MCF 10A (cell line): Measurements from ENCODE around the gene GHRH. TPM values are rescaled to one million over a fixed set of nuclear protein-coding genes. Genes with fewer than 3 reads are reported as not detected.

Source experiments
- BruUV-seq: library from RNA; stranded (reverse); fragments of 400-500 nt; replicated peaks from 2 replicates; lab custom pipeline; 2021; lab: Mats Ljungman, UMichigan
- CTCF ChIA-PET: fragments of 300-600 bp; sonication (Branson Sonifier 250); formaldehyde crosslinking; extraction: SDS; loops from one replicate; lab custom pipeline; 2021; ENCODE audit warnings: antibody characterized with exemption, inconsistent platforms; lab: Yijun Ruan, JAX
- POLR2A ChIA-PET: fragments of 300-600, 350-650 bp; sonication (Branson Sonifier 250); formaldehyde crosslinking; extraction: SDS; loops from one replicate; lab custom pipeline; 2020; ENCODE audit warnings: antibody characterized with exemption, inconsistent platforms; lab: Yijun Ruan, JAX
- DNase-seq: peaks from one replicate; pipeline ENCODE4 v3.0.0-alpha.2; 2018; ENCODE audit not compliant: unreplicated experiment
- H3K27ac Mint-ChIP-seq: one replicate; pipeline ENCODE4 v1.8.0; 2022; ENCODE audit warnings: mild to moderate bottlenecking, low read depth, mixed read lengths; ENCODE audit not compliant: unreplicated experiment
- H3K27me3 Mint-ChIP-seq: one replicate; pipeline ENCODE4 v1.8.0; 2022; ENCODE audit warnings: mixed read lengths; ENCODE audit not compliant: insufficient read depth, unreplicated experiment
- H3K36me3 Mint-ChIP-seq: one replicate; pipeline ENCODE4 v1.8.0; 2022; ENCODE audit warnings: mild to moderate bottlenecking, moderate library complexity, mixed read lengths; ENCODE audit not compliant: insufficient read depth, unreplicated experiment
- H3K4me1 Mint-ChIP-seq: one replicate; pipeline ENCODE4 v1.8.0; 2022; ENCODE audit warnings: mixed read lengths; ENCODE audit not compliant: insufficient read depth, unreplicated experiment
- H3K4me3 Mint-ChIP-seq: one replicate; pipeline ENCODE4 v1.8.0; 2022; ENCODE audit warnings: mild to moderate bottlenecking, moderate library complexity, mixed read lengths; ENCODE audit not compliant: unreplicated experiment
- H3K9me3 Mint-ChIP-seq: one replicate; pipeline ENCODE4 v1.8.0; 2022; ENCODE audit warnings: mixed read lengths; ENCODE audit not compliant: unreplicated experiment
- intact Hi-C: fragments of 100-400 bp; cut with micrococcal nuclease; formaldehyde crosslinking; loops from 2 replicates; pipeline ENCODE4 v1.14.1; 2022
- total RNA-seq: library from RNA; stranded (reverse); gene quantifications from 2 replicates; pipeline ENCODE4 v1.2.3, GENCODE V29; 2022
- TF ChIP-seq, protein P1 (sequence below): fragments of 200-600 bp; IDR thresholded peaks from one replicate; pipeline ENCODE4 v1.8.0; 2022; ENCODE audit warnings: antibody characterized with exemption, mild to moderate bottlenecking; ENCODE audit not compliant: unreplicated experiment

GHRH gene
- total RNA-seq, 1 experiment from 2014 or later = not detected

DNA sequence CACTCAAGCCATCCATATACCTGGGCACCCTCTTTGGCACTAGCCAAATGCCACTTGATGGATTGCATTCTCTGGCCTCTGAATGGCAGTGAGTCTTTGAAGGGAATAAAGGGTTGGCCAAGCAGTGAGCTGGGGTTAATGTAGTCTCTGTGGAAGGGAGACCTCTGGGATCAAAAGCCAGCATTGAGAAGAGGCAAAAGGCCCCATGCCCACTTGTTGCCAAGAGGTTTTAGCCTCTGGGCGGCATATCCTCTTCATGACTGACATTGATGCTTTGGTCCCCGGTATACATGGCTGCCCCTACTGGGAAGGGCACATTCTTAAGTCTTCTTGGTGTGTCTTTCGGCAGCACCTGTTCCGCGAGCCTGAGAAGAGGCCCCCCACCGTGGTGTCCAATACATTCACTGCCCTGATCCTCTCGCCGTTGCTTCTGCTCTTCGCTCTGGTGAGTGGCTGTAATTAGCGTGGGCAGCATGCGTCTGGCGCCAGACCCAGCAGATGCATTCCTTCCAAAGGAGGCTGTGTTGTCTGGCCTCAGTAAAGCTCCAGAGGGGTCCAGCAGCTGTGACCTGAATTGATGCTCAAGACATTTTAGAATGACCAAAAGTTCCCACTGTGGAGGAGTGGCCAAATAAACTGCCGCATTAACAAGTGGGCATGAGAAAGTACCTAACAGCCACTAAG lies 29.5 kb downstream of the GHRH start:
- Mint-ChIP-seq H3K9me3 (no peaks in the 10 kb centered on the region), H3K27ac (no peak overlapping the region), H3K27me3 (no peaks in the 10 kb centered on the region), H3K4me3 (no peak overlapping the region), H3K36me3 (peaks cover 88% of the 10 kb centered on the region), H3K4me1 (no peaks in the 10 kb centered on the region)
- CTCF ChIA-PET = interaction anchor here (0.7 to 1.3 kb wide), 2 partner anchors 16 to 40 kb away, joined by 3 read pairs; no protein-coding TSS in a partner anchor
- intact Hi-C loops = no loop called here
- BruUV-seq = no TSS peak
- DNase-seq = no peak
- POLR2A ChIA-PET = no interaction called here
- TF ChIP-seq, protein P1, sequence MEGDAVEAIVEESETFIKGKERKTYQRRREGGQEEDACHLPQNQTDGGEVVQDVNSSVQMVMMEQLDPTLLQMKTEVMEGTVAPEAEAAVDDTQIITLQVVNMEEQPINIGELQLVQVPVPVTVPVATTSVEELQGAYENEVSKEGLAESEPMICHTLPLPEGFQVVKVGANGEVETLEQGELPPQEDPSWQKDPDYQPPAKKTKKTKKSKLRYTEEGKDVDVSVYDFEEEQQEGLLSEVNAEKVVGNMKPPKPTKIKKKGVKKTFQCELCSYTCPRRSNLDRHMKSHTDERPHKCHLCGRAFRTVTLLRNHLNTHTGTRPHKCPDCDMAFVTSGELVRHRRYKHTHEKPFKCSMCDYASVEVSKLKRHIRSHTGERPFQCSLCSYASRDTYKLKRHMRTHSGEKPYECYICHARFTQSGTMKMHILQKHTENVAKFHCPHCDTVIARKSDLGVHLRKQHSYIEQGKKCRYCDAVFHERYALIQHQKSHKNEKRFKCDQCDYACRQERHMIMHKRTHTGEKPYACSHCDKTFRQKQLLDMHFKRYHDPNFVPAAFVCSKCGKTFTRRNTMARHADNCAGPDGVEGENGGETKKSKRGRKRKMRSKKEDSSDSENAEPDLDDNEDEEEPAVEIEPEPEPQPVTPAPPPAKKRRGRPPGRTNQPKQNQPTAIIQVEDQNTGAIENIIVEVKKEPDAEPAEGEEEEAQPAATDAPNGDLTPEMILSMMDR = no peak

DNA sequence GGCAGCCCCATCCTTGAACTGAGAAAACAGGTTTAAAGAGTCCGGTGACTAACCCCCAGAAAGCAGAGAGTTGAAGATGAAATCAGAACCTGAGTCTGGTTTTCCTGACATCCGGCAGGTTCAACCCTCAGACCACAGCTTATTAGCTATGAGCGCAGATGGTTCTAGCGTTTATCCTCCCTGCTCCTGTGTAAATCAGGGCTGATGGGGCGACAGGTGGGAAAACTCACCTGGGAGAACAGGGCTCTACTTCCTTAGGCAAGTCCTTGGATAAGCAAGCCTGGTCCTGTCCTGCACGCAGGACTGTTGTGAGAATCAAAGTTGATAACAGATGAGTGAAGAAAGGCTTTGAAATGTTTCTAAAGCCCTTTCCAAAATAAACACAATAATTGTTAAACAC lies 31.4 kb downstream of the GHRH start:
- TF ChIP-seq, protein P1 = no peak
- intact Hi-C loops = no loop called here
- Mint-ChIP-seq H3K9me3 (no peaks in the 10 kb centered on the region), H3K36me3 (peaks cover 86% of the 10 kb centered on the region), H3K4me3 (no peak overlapping the region), H3K27ac (peak overlapping the region; percentile 27), H3K4me1 (no peaks in the 10 kb centered on the region), H3K27me3 (no peaks in the 10 kb centered on the region)
- no TSS peak for BruUV-seq
- CTCF ChIA-PET = interaction anchor here (0.5 to 1.9 kb wide), 5 partner anchors 28 to 334 kb away, joined by 3 to 9 read pairs (median 5); no protein-coding TSS in a partner anchor
- POLR2A ChIA-PET = interaction anchor here (0.6 to 1.1 kb wide), 2 partner anchors 13 to 295 kb away, joined by 3 to 4 read pairs; no protein-coding TSS in a partner anchor
- DNase-seq = no peak

DNA sequence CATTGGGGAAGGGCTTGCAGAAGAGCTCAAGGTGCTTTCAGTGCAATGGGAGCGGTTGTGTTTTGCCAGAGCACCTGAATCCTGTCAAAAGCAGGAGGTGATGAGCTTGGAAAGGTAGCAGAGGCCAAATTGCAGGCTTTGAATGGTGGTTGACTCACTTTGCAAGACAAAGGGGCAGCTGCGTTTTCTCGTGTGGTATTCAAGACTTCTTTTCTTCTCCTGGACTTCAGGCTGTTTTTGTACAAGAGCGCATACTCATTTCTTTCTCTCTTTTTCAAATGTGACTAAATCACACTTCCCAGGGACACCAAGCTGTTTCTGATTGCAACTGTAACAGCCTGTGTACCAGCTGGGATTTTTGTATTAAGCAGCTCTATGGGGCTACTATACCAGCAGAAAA lies 32.3 kb downstream of the GHRH start:
- Mint-ChIP-seq H3K27ac (no peak overlapping the region), H3K27me3 (no peaks in the 10 kb centered on the region), H3K9me3 (no peaks in the 10 kb centered on the region), H3K4me1 (no peaks in the 10 kb centered on the region), H3K4me3 (no peak overlapping the region), H3K36me3 (peaks cover 86% of the 10 kb centered on the region)
- ChIA-PET POLR2A (interaction anchor here (0.6 to 1.5 kb wide), 4 partner anchors 14 to 296 kb away, joined by 3 to 5 read pairs (median 4); partner anchors contain the start of genes MROH8 and RPN2), CTCF (interaction anchor here (0.9 to 1.9 kb wide), 6 partner anchors 15 to 335 kb away, joined by 3 to 9 read pairs (median 4); no protein-coding TSS in a partner anchor)
- no TSS peak for BruUV-seq
- DNase-seq = no peak
- intact Hi-C loops = no loop called here
- TF ChIP-seq, protein P1 = no peak

DNA sequence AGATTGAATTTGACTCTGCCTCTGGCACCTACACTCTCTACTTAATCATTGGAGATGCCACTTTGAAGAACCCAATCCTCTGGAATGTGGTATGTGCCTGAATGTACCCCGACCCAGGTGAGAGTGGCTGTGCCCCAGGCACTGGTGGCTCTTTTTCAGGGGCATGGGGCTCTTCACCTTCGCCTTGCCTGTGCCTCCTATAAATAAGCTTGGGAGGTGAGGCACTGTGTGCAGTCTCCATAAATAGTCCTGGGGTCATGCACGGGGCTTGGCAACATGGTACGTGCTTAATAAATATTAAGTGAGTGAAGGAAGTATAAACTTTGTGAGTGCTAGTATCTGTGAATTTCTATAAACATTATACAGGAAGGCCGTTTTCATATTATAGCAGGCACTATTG lies 33.0 kb downstream of the GHRH start:
- POLR2A ChIA-PET = interaction anchor here (0.8 to 1.5 kb wide), 2 partner anchors 13 to 50 kb away, joined by 3 to 4 read pairs; partner anchors contain the start of genes MROH8 and RPN2
- H3K27me3 Mint-ChIP-seq = no peaks in the 10 kb centered on the region
- no peak for DNase-seq
- intact Hi-C loops = no loop called here
- H3K27ac Mint-ChIP-seq = no peak overlapping the region
- H3K9me3 Mint-ChIP-seq = no peaks in the 10 kb centered on the region
- BruUV-seq = no TSS peak
- no peak overlapping the region for H3K4me3 Mint-ChIP-seq
- H3K4me1 Mint-ChIP-seq = no peaks in the 10 kb centered on the region
- CTCF ChIA-PET = interaction anchor here (0.9 to 1.9 kb wide), 7 partner anchors 15 to 336 kb away, joined by 3 to 9 read pairs (median 4); no protein-coding TSS in a partner anchor
- TF ChIP-seq, protein P1 = no peak
- peaks cover 86% of the 10 kb centered on the region for H3K36me3 Mint-ChIP-seq
